ENCODE measurements around the gene RAD51B. TPM values are rescaled to one million over a fixed set of nuclear protein-coding genes. Genes with fewer than 3 reads are reported as not detected.

The RAD51B gene
- total and polyA plus RNA-seq, 9 of the 15 experiments (the other 6 are each of a cell fraction or from before 2014, with no cell fraction given) = 8.5 to 17.3 (median 11.3) TPM

GRCh38 chr14:68137704-68138619, 318.4 kb downstream of the RAD51B start (continued):
- TF ChIP-seq ZHX1 (conservative IDR thresholded peaks at IDR 0.05; ENCODE audit: low read length) = no peak

- H3K9me1 ChIP-seq (ENCODE audit: control insufficient read depth, insufficient read depth, low read length) = no peaks in the 10 kb centered on the region
- DNase-seq (ENCODE audit: extremely low read depth in 1 of 4, low spot score in 3 of 4) (no peak), ATAC-seq (no peak), FAIRE-seq (no peak)
- ChIA-PET CTCF (ENCODE audit: low intra/inter-chr PET ratio) (no interaction called here), POLR2A (no interaction called here)
- in situ Hi-C loops (cut with MboI) (no loop called here), intact Hi-C loops (cut with micrococcal nuclease) (no loop called here)
- H4K20me1 ChIP-seq (replicated peaks; ENCODE audit: control insufficient read depth, insufficient read depth, low read length) = no peaks in the 10 kb centered on the region
- H3K79me2 ChIP-seq (ENCODE audit: control insufficient read depth, insufficient read depth, low read length) = no peaks in the 10 kb centered on the region
- H3K9me3 ChIP-seq (replicated peaks; ENCODE audit: control insufficient read depth, insufficient read depth, low read depth, low read length) = no peaks in the 10 kb centered on the region
- 4% methylated on average over 4 of the region's 4 CpGs for WGBS (ENCODE audit: insufficient coverage, low coverage, missing lambda C conversion rate)
- H3K4me1 ChIP-seq (replicated peaks in 1 of 2; ENCODE audit: control insufficient read depth in 2 of 2, insufficient read depth in 2 of 2, low read length in 2 of 2) = no peaks in the 10 kb centered on the region; a peak in 1 of 5 replicates
- H3K27ac ChIP-seq (ENCODE audit: extremely low read depth, low read depth, low read length) = no peak overlapping the region
- no peak overlapping the region for H3K4me3 ChIP-seq
- H3K27me3 ChIP-seq (ENCODE audit: control insufficient read depth in 2 of 2, insufficient read depth in 2 of 2, low read length in 2 of 2) = no peaks in the 10 kb centered on the region
- H3K9ac ChIP-seq (ENCODE audit: insufficient read depth in 1 of 2, low read depth in 2 of 2, low read length in 2 of 2) = no peak overlapping the region
- H2AFZ ChIP-seq (ENCODE audit: low read depth, low read length) = no peak overlapping the region
- BruUV-seq (replicated peaks) = no TSS peak
- no peaks in the 10 kb centered on the region for H3K36me3 ChIP-seq (ENCODE audit: control insufficient read depth, insufficient read depth, low read length)
- H3K4me2 ChIP-seq (ENCODE audit: insufficient read depth, low read length) = no peak overlapping the region
- no peak for TF ChIP-seq FOXK2 (conservative IDR thresholded peaks at IDR 0.05 in 1 of 2, IDR thresholded peaks at IDR 0.05 in 1 of 2; ENCODE audit: low read depth in 2 of 2)
- TF ChIP-seq SMARCA5 (IDR thresholded peaks at IDR 0.05) = no peak
- no peak for TF ChIP-seq NFIC (IDR thresholded peaks at IDR 0.05)
- no peak for TF ChIP-seq ARID1B (IDR thresholded peaks at IDR 0.05)
- TF ChIP-seq RHOXF2B (CRISPR knock-in tag; conservative IDR thresholded peaks at IDR 0.05) = no peak
- TF ChIP-seq ZFP36 (IDR thresholded peaks at IDR 0.05; ENCODE audit: low read depth, low read length, partially characterized antibody) = no peak
- TF ChIP-seq ZNF217 (CRISPR knock-in tag; IDR thresholded peaks at IDR 0.05) = no peak
- no peak for TF ChIP-seq EZH2 (IDR thresholded peaks at IDR 0.05; ENCODE audit: borderline replicate concordance, low read depth, low read length)
- TF ChIP-seq ZNF384 (IDR thresholded peaks at IDR 0.05; ENCODE audit: low read depth, low read length) = no peak
- TF ChIP-seq PKNOX1 (IDR thresholded peaks at IDR 0.05) = no peak
- no peak for TF ChIP-seq THRB (CRISPR knock-in tag; conservative IDR thresholded peaks at IDR 0.05)
- no peak for TF ChIP-seq SIX5 (IDR thresholded peaks at IDR 0.05; ENCODE audit: borderline replicate concordance in 1 of 2, insufficient read depth in 1 of 2, low read depth in 1 of 2, low read length in 2 of 2)
- no peak for TF ChIP-seq CREB1 (IDR thresholded peaks at IDR 0.05)
- no peak for TF ChIP-seq CREB1 (CRISPR knock-in tag; IDR thresholded peaks at IDR 0.05)
Measured at GRCh38 chr14:68139431-68140075, 320.0 kb downstream of the RAD51B start.

Data from K562 (cell line).